ENCODE results near the gene SC5D.

DNA sequence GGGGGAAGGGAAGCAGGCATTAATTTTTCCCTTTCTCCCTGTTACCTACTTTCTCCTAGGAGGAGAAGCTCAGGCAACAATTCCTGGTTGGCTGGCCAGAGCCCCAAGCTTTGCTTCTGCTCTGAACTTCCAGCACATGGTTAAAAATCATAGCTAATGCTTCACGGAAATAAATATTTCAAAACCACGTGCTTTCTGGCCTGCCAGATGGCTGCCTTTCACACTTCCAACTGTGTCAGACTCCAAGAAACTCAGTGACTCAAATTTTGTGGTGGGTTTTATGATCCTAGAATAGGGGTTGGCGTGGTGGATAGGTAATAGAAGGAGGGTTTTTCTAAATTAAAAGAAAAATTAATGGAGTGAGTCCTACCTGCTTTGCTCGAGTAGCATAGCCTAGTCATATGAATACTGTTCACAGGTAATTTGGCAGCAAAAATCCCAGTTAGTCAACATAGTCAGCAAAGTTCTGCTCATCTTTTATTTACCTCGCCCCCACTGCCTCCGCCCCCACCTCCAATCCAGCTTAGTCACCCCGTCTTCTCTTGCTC, 58.6 kb downstream of the SC5D start:
- TF ChIP-seq TAF1 (IDR thresholded peaks at IDR 0.05; ENCODE audit: low read depth) (no peak), POLR2AphosphoS5 (IDR thresholded peaks at IDR 0.05) (no peak), EZH2 (IDR thresholded peaks at IDR 0.05; ENCODE audit: borderline replicate concordance, insufficient read depth, low read length, poor library complexity, severe bottlenecking) (no peak)
- TF ChIP-seq, protein P1, sequence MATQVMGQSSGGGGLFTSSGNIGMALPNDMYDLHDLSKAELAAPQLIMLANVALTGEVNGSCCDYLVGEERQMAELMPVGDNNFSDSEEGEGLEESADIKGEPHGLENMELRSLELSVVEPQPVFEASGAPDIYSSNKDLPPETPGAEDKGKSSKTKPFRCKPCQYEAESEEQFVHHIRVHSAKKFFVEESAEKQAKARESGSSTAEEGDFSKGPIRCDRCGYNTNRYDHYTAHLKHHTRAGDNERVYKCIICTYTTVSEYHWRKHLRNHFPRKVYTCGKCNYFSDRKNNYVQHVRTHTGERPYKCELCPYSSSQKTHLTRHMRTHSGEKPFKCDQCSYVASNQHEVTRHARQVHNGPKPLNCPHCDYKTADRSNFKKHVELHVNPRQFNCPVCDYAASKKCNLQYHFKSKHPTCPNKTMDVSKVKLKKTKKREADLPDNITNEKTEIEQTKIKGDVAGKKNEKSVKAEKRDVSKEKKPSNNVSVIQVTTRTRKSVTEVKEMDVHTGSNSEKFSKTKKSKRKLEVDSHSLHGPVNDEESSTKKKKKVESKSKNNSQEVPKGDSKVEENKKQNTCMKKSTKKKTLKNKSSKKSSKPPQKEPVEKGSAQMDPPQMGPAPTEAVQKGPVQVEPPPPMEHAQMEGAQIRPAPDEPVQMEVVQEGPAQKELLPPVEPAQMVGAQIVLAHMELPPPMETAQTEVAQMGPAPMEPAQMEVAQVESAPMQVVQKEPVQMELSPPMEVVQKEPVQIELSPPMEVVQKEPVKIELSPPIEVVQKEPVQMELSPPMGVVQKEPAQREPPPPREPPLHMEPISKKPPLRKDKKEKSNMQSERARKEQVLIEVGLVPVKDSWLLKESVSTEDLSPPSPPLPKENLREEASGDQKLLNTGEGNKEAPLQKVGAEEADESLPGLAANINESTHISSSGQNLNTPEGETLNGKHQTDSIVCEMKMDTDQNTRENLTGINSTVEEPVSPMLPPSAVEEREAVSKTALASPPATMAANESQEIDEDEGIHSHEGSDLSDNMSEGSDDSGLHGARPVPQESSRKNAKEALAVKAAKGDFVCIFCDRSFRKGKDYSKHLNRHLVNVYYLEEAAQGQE (IDR thresholded peaks at IDR 0.05; ENCODE audit: borderline replicate concordance) = no peak
- TF ChIP-seq, protein P2, sequence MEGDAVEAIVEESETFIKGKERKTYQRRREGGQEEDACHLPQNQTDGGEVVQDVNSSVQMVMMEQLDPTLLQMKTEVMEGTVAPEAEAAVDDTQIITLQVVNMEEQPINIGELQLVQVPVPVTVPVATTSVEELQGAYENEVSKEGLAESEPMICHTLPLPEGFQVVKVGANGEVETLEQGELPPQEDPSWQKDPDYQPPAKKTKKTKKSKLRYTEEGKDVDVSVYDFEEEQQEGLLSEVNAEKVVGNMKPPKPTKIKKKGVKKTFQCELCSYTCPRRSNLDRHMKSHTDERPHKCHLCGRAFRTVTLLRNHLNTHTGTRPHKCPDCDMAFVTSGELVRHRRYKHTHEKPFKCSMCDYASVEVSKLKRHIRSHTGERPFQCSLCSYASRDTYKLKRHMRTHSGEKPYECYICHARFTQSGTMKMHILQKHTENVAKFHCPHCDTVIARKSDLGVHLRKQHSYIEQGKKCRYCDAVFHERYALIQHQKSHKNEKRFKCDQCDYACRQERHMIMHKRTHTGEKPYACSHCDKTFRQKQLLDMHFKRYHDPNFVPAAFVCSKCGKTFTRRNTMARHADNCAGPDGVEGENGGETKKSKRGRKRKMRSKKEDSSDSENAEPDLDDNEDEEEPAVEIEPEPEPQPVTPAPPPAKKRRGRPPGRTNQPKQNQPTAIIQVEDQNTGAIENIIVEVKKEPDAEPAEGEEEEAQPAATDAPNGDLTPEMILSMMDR (IDR thresholded peaks at IDR 0.05; ENCODE audit: poor library complexity, severe bottlenecking) = no peak
